Calu3 (cell line): ENCODE measurements around the gene ADD2. TPM values are rescaled to one million over a fixed set of nuclear protein-coding genes. Genes with fewer than 3 reads are reported as not detected.

Experiments used
- BruUV-seq: library from RNA; stranded (reverse); fragments of 400-500 nt; replicated peaks from 2 replicates; lab custom pipeline; 2021; lab: Mats Ljungman, UMichigan
- CTCF ChIA-PET: fragments of 300-600 bp; sonication (Branson Sonifier 250); formaldehyde crosslinking; loops from one replicate; lab custom pipeline; 2022; ENCODE audit warnings: antibody characterized with exemption; lab: Charles Lee
- DNase-seq: peaks from one replicate; pipeline ENCODE4 v3.0.0; 2022
- H3K27ac Mint-ChIP-seq: one replicate; pipeline ENCODE4 v1.8.0; 2022; ENCODE audit warnings: mixed read lengths; ENCODE audit not compliant: unreplicated experiment
- H3K27me3 Mint-ChIP-seq: one replicate; pipeline ENCODE4 v1.8.0; 2022; ENCODE audit warnings: mixed read lengths; ENCODE audit not compliant: unreplicated experiment
- H3K36me3 Mint-ChIP-seq: one replicate; pipeline ENCODE4 v1.8.0; 2022; ENCODE audit warnings: mild to moderate bottlenecking, moderate library complexity, mixed read lengths; ENCODE audit not compliant: insufficient read depth, unreplicated experiment
- H3K4me1 Mint-ChIP-seq: one replicate; pipeline ENCODE4 v1.8.0; 2022; ENCODE audit warnings: mild to moderate bottlenecking, low read depth, mixed read lengths; ENCODE audit not compliant: unreplicated experiment
- H3K4me3 Mint-ChIP-seq: one replicate; pipeline ENCODE4 v1.8.0; 2022; ENCODE audit warnings: mild to moderate bottlenecking, low read depth, moderate library complexity, mixed read lengths; ENCODE audit not compliant: unreplicated experiment
- H3K9me3 Mint-ChIP-seq: one replicate; pipeline ENCODE4 v1.8.0; 2022; ENCODE audit warnings: low read depth, mixed read lengths; ENCODE audit not compliant: unreplicated experiment
- CTCF ChIP-seq: fragments of 200-600 bp; IDR thresholded peaks from one replicate; pipeline ENCODE4 v1.8.0; 2022; ENCODE audit warnings: antibody characterized with exemption; ENCODE audit not compliant: unreplicated experiment
- intact Hi-C: fragments of 100-400 bp; cut with micrococcal nuclease; formaldehyde crosslinking; loops from one replicate; pipeline ENCODE4 v1.10.0; 2022; ENCODE audit not compliant: unreplicated experiment
- total RNA-seq: library from RNA; stranded (reverse); gene quantifications from 2 replicates; pipeline ENCODE4 v1.2.3, GENCODE V29; 2022

Gene ADD2
- total RNA-seq, 1 experiment from 2014 or later: 0.14 TPM

GRCh38 chr2:70619167-70619566 lies 148.8 kb downstream of the ADD2 start:
- no peak for TF ChIP-seq CTCF
- Mint-ChIP-seq H3K27ac (no peak overlapping the region), H3K36me3 (no peaks in the 10 kb centered on the region), H3K4me3 (no peak overlapping the region), H3K4me1 (peaks cover 16% of the 10 kb centered on the region), H3K27me3 (no peaks in the 10 kb centered on the region), H3K9me3 (no peaks in the 10 kb centered on the region)
- DNase-seq: no peak
- no TSS peak for BruUV-seq
- intact Hi-C loops: loop anchor here (5.0 to 10.0 kb wide), 2 partner anchors 112 to 314 kb away; partner anchors contain the start of gene FAM136A
- CTCF ChIA-PET: interaction anchor here (0.6 to 1.1 kb wide), 2 partner anchors 67 to 293 kb away, joined by 3 to 6 read pairs; no protein-coding TSS in a partner anchor

- peak; percentile 14 for DNase-seq
- Mint-ChIP-seq H3K27me3 (no peaks in the 10 kb centered on the region), H3K27ac (no peak overlapping the region), H3K4me1 (peaks cover 16% of the 10 kb centered on the region), H3K36me3 (no peaks in the 10 kb centered on the region), H3K4me3 (no peak overlapping the region), H3K9me3 (no peaks in the 10 kb centered on the region)
- TF ChIP-seq CTCF: no peak
- CTCF ChIA-PET: interaction anchor here (0.5 to 3.1 kb wide), 3 partner anchors 59 to 287 kb away, joined by 3 to 10 read pairs (median 4); no protein-coding TSS in a partner anchor
- intact Hi-C loops: loop anchor here (5.0 to 10.0 kb wide), 2 partner anchors 109 to 311 kb away; partner anchors contain the start of gene FAM136A
- BruUV-seq: no TSS peak
These were observed 151.8 kb downstream of the ADD2 start for GRCh38 chr2:70616168-70616694.

GRCh38 chr2:70615222-70615621 lies 152.8 kb downstream of the ADD2 start:
- no peaks in the 10 kb centered on the region for H3K27me3 Mint-ChIP-seq
- no peak overlapping the region for H3K4me3 Mint-ChIP-seq
- no peak overlapping the region for H3K27ac Mint-ChIP-seq
- no peak for TF ChIP-seq CTCF
- no peaks in the 10 kb centered on the region for H3K36me3 Mint-ChIP-seq
- BruUV-seq: no TSS peak
- no peak for DNase-seq
- intact Hi-C loops: loop anchor here (5.0 to 10.0 kb wide), 2 partner anchors 108 to 310 kb away; partner anchors contain the start of gene FAM136A
- peaks cover 16% of the 10 kb centered on the region for H3K4me1 Mint-ChIP-seq
- CTCF ChIA-PET: interaction anchor here (0.6 to 3.1 kb wide), 3 partner anchors 58 to 311 kb away, joined by 3 to 10 read pairs (median 6); no protein-coding TSS in a partner anchor
- no peaks in the 10 kb centered on the region for H3K9me3 Mint-ChIP-seq

GRCh38 chr2:70613521-70613920 lies 154.5 kb downstream of the ADD2 start:
- CTCF ChIA-PET: interaction anchor here (3.1 kb wide), 1 partner anchor 56 kb away, joined by 10 read pairs; no protein-coding TSS in a partner anchor
- no peaks in the 10 kb centered on the region for H3K27me3 Mint-ChIP-seq
- no peak overlapping the region for H3K4me3 Mint-ChIP-seq
- no peak for TF ChIP-seq CTCF
- no peaks in the 10 kb centered on the region for H3K9me3 Mint-ChIP-seq
- no peaks in the 10 kb centered on the region for H3K36me3 Mint-ChIP-seq
- intact Hi-C loops: loop anchor here (10.0 kb wide), 1 partner anchor 309 kb away; the partner anchor contains the start of gene FAM136A
- no TSS peak for BruUV-seq
- peaks cover 24% of the 10 kb centered on the region for H3K4me1 Mint-ChIP-seq
- no peak overlapping the region for H3K27ac Mint-ChIP-seq
- no peak for DNase-seq
